GM12878 (cell line): ENCODE measurements around the gene GCSAM. TPM values are rescaled to one million over a fixed set of nuclear protein-coding genes. Genes with fewer than 3 reads are reported as not detected.

Source experiments
- CBX5 ChIP-seq: sonication (generic); IDR thresholded peaks from 2 replicates; pipeline ENCODE4 v1.6.1; 2016; ENCODE audit warnings: low read depth, moderate library complexity, mild to moderate bottlenecking, inconsistent platforms
- CHD4 ChIP-seq: fragments of 200-600 bp; sonication (generic); IDR thresholded peaks from 2 replicates; pipeline ENCODE4 v1.6.1; 2016; ENCODE audit warnings: mild to moderate bottlenecking
- IKZF2 ChIP-seq, 2 experiments: fragments of 450-650 bp; IDR thresholded peaks; 2 replicates each; pipeline ENCODE4 v1.6.1; 2017; ENCODE audit warnings: mild to moderate bottlenecking in 2 of 2, moderate library complexity in 2 of 2
- MEF2A ChIP-seq: IDR thresholded peaks from 2 replicates; pipeline ENCODE4 v1.6.1; 2011; ENCODE audit warnings: low read depth, mild to moderate bottlenecking, low read length, moderate library complexity; ENCODE audit not compliant: insufficient read depth
- MEF2B ChIP-seq: fragments of 450-650 bp; IDR thresholded peaks from 2 replicates; pipeline ENCODE4 v1.6.1; 2018; ENCODE audit warnings: mild to moderate bottlenecking, moderate library complexity; ENCODE audit not compliant: partially characterized antibody, poor library complexity, severe bottlenecking
- MTA3 ChIP-seq: IDR thresholded peaks from 2 replicates; pipeline ENCODE4 v1.6.1; 2012; ENCODE audit warnings: low read length, inconsistent platforms, borderline replicate concordance
- POU2F2 ChIP-seq: IDR thresholded peaks from 3 replicates; pipeline ENCODE4 v1.6.1; 2011; ENCODE audit warnings: low read depth, mild to moderate bottlenecking, low read length, borderline replicate concordance
- RELA ChIP-seq: fragments of 450-650 bp; IDR thresholded peaks from 2 replicates; pipeline ENCODE4 v1.8.0; 2014; ENCODE audit warnings: borderline replicate concordance; ENCODE audit not compliant: partially characterized antibody
- RUNX3 ChIP-seq: IDR thresholded peaks from 2 replicates; pipeline ENCODE4 v1.6.1; 2012; ENCODE audit warnings: low read length, inconsistent platforms
- WRNIP1 ChIP-seq: IDR thresholded peaks from 2 replicates; pipeline ENCODE4 v1.6.1; 2011; ENCODE audit warnings: low read depth, low read length, improper control_type of control experiment, borderline replicate concordance
- ZNF24 ChIP-seq: fragments of 450-650 bp; IDR thresholded peaks from 2 replicates; pipeline ENCODE4 v1.6.1; 2017; ENCODE audit warnings: antibody characterized with exemption, mild to moderate bottlenecking
- polyA plus RNA-seq, 11 experiments: library from polyadenylated mRNA; depleted of rRNA in 4 of 11; unstranded in 6 of 11; stranded (reverse) in 5 of 11; fragments of >200 nt; fragmentation: Nextera tagmentation in 4 of 11; fragmentation: Illumina TruSeq in 1 of 11; extraction: Ambion mirVana in 4 of 11; extraction: Trizol in 1 of 11; gene quantifications; 1 replicate in 1 of 11; 2 replicates in 10 of 11; pipeline versions ENCODE4 v1.2.1 to v1.2.3, GENCODE V29; 2011 to 2016; ENCODE audit warnings: inconsistent platforms in 2 of 11, missing spikeins in 2 of 11, low read depth in 1 of 11
- total RNA-seq, 4 experiments: library from RNA; depleted of rRNA in 3 of 4; stranded (reverse); fragments of >200 nt in 3 of 4; fragmentation: Illumina TruSeq in 1 of 4; extraction: Trizol in 1 of 4; gene quantifications; 2 replicates each; pipeline versions ENCODE4 v1.2.1 to v1.2.3, GENCODE V29; 2013 to 2021
- TF ChIP-seq, protein P1 (sequence below): fragments of 450-650 bp; formaldehyde crosslinking; IDR thresholded peaks from 2 replicates; pipeline ENCODE4 v1.4.0; 2020; ENCODE audit warnings: mild to moderate bottlenecking, moderate library complexity
- TF ChIP-seq, protein P2 (sequence below): fragments of 450-650 bp; IDR thresholded peaks from 2 replicates; pipeline ENCODE4 v1.6.1; 2017; ENCODE audit warnings: mild to moderate bottlenecking, moderate library complexity
- TF ChIP-seq, protein P3 (sequence below): IDR thresholded peaks from 2 replicates; pipeline ENCODE4 v1.6.1; 2011; ENCODE audit warnings: borderline replicate concordance, low read depth, mild to moderate bottlenecking, moderate library complexity, low read length; ENCODE audit not compliant: insufficient read depth, poor library complexity, severe bottlenecking

The GCSAM gene
- total and polyA plus RNA-seq, 10 of the 15 experiments (the other 5 are each of a cell fraction or from before 2014, with no cell fraction given), result 81.5 to 407 (median 107) TPM

DNA sequence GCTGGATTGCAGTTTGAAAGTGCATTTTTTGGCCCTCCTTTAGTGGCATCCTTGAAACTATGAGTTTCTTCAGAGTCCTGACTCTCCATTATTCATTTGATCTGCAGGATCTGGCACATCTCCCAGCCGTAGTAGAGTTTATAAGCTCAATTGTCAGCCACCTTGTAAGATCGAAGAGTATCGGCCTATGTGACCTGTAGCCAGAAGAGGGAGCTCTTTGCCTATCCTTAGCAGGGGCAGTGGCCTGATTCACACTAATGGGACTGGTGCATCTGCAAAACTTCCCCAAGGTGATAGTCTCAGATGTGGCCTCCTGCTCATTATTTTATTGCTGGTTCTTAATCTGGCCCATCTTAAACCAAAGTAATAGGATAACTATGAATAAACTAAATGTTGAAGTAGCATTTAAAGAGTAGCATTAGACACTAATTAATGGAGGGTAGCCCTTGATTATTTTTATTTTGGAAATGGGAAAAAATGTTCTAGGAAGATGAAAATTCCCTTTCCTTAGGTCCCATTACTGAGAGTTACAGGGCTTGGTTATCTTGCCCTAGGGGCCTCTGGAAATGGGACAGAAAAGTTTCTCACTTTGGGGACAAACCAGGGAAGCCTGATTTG lies 21.2 kb downstream of the GCSAM start (continued):
- TF ChIP-seq, protein P1, sequence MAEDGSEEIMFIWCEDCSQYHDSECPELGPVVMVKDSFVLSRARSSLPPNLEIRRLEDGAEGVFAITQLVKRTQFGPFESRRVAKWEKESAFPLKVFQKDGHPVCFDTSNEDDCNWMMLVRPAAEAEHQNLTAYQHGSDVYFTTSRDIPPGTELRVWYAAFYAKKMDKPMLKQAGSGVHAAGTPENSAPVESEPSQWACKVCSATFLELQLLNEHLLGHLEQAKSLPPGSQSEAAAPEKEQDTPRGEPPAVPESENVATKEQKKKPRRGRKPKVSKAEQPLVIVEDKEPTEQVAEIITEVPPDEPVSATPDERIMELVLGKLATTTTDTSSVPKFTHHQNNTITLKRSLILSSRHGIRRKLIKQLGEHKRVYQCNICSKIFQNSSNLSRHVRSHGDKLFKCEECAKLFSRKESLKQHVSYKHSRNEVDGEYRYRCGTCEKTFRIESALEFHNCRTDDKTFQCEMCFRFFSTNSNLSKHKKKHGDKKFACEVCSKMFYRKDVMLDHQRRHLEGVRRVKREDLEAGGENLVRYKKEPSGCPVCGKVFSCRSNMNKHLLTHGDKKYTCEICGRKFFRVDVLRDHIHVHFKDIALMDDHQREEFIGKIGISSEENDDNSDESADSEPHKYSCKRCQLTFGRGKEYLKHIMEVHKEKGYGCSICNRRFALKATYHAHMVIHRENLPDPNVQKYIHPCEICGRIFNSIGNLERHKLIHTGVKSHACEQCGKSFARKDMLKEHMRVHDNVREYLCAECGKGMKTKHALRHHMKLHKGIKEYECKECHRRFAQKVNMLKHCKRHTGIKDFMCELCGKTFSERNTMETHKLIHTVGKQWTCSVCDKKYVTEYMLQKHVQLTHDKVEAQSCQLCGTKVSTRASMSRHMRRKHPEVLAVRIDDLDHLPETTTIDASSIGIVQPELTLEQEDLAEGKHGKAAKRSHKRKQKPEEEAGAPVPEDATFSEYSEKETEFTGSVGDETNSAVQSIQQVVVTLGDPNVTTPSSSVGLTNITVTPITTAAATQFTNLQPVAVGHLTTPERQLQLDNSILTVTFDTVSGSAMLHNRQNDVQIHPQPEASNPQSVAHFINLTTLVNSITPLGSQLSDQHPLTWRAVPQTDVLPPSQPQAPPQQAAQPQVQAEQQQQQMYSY (CRISPR knock-in tag), result no peak
- TF ChIP-seq MEF2B (peak; percentile 46), RUNX3 (peak; percentile 65), POU2F2 (0 out of 3 replicates have a peak, but pooled peaks have one; percentile 55), WRNIP1 (0 out of 2 replicates have a peak, but pooled peaks have one; percentile 82), CHD4 (no peak), RELA (peak; percentile 51), IKZF2 (IDR thresholded peaks at IDR 0.05) (peak in 1 of 2 experiments; percentile 17; a peak in 1 of 4 replicates), MEF2A (0 out of 2 replicates have a peak, but pooled peaks have one; percentile 33), MTA3 (peak; percentile 54; the same call in 1 of the 2 replicates), ZNF24 (0 out of 2 replicates have a peak, but pooled peaks have one; percentile 7), CBX5 (peak; percentile 89)
- TF ChIP-seq, protein P2, sequence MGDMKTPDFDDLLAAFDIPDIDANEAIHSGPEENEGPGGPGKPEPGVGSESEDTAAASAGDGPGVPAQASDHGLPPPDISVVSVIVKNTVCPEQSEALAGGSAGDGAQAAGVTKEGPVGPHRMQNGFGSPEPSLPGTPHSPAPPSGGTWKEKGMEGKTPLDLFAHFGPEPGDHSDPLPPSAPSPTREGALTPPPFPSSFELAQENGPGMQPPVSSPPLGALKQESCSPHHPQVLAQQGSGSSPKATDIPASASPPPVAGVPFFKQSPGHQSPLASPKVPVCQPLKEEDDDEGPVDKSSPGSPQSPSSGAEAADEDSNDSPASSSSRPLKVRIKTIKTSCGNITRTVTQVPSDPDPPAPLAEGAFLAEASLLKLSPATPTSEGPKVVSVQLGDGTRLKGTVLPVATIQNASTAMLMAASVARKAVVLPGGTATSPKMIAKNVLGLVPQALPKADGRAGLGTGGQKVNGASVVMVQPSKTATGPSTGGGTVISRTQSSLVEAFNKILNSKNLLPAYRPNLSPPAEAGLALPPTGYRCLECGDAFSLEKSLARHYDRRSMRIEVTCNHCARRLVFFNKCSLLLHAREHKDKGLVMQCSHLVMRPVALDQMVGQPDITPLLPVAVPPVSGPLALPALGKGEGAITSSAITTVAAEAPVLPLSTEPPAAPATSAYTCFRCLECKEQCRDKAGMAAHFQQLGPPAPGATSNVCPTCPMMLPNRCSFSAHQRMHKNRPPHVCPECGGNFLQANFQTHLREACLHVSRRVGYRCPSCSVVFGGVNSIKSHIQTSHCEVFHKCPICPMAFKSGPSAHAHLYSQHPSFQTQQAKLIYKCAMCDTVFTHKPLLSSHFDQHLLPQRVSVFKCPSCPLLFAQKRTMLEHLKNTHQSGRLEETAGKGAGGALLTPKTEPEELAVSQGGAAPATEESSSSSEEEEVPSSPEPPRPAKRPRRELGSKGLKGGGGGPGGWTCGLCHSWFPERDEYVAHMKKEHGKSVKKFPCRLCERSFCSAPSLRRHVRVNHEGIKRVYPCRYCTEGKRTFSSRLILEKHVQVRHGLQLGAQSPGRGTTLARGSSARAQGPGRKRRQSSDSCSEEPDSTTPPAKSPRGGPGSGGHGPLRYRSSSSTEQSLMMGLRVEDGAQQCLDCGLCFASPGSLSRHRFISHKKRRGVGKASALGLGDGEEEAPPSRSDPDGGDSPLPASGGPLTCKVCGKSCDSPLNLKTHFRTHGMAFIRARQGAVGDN, result peak; percentile 69; the same call in 1 of the 2 replicates
- TF ChIP-seq, protein P3, sequence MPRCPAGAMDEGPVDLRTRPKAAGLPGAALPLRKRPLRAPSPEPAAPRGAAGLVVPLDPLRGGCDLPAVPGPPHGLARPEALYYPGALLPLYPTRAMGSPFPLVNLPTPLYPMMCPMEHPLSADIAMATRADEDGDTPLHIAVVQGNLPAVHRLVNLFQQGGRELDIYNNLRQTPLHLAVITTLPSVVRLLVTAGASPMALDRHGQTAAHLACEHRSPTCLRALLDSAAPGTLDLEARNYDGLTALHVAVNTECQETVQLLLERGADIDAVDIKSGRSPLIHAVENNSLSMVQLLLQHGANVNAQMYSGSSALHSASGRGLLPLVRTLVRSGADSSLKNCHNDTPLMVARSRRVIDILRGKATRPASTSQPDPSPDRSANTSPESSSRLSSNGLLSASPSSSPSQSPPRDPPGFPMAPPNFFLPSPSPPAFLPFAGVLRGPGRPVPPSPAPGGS, result peak; percentile 29
- TF ChIP-seq, all 136 proteins: peak for 29
